ENCODE results near the gene LPP. TPM values are rescaled to one million over a fixed set of nuclear protein-coding genes. Genes with fewer than 3 reads are reported as not detected.

LPP gene
- total and polyA plus RNA-seq, 2 of the 4 experiments (the other 2 are of a cell fraction), result 16.0 to 130 TPM

GRCh38 chr3:188133219-188133618 is 20.7 kb upstream of the LPP start:
- H4K91ac ChIP-seq (ENCODE audit: insufficient read depth, low read depth, low read length), result no peak overlapping the region
- no peak overlapping the region for H3K18ac ChIP-seq (ENCODE audit: low read depth, low read length)
- ChIA-PET CTCF (no interaction called here), POLR2A (ENCODE audit: unreplicated experiment) (no interaction called here)
- no peak overlapping the region for H3K27ac ChIP-seq (ENCODE audit: insufficient read depth, low read length)
- no peak overlapping the region for H2BK5ac ChIP-seq (ENCODE audit: low read depth, low read length, poor library complexity, severe bottlenecking)
- no peak overlapping the region for H2AK9ac ChIP-seq (replicated peaks; ENCODE audit: low read depth, low read length, poor library complexity)
- no CpG with 5 or more reads among the region's 5 CpGs for WGBS, 2 experiments (ENCODE audit: extremely low coverage in 2 of 2, insufficient read length in 1 of 2)
- no peak for TF ChIP-seq MXI1 (IDR thresholded peaks at IDR 0.05; ENCODE audit: borderline replicate concordance, low read depth, low read length)
- no peak for TF ChIP-seq MAZ (IDR thresholded peaks at IDR 0.05; ENCODE audit: borderline replicate concordance, low read depth, low read length)
- TF ChIP-seq MAFK (IDR thresholded peaks at IDR 0.05; ENCODE audit: low read depth, low read length), result no peak
- TF ChIP-seq CHD1 (IDR thresholded peaks at IDR 0.05; ENCODE audit: low read depth, low read length), result no peak
- no peak for TF ChIP-seq FOS (IDR thresholded peaks at IDR 0.05; ENCODE audit: low read depth, low read length)
- no peak for TF ChIP-seq BHLHE40 (IDR thresholded peaks at IDR 0.05; ENCODE audit: low read depth, low read length)
- no peak for TF ChIP-seq CTCF (conservative IDR thresholded peaks at IDR 0.05; ENCODE audit: low read depth, low read length)
- TF ChIP-seq SMC3 (IDR thresholded peaks at IDR 0.05; ENCODE audit: low read depth, low read length), result no peak
- TF ChIP-seq USF2 (IDR thresholded peaks at IDR 0.05; ENCODE audit: low read depth, low read length), result no peak
- no peak for TF ChIP-seq RAD21 (IDR thresholded peaks at IDR 0.05; ENCODE audit: low read length)
- H3K4ac ChIP-seq (ENCODE audit: low read depth, low read length), result peak overlapping the region; percentile 27; the same call in 1 of the 2 replicates
- H2BK15ac ChIP-seq (ENCODE audit: low read depth, low read length), result no peak overlapping the region
- no peak overlapping the region for H3K23ac ChIP-seq (ENCODE audit: low read depth, low read length)
- BruUV-seq (replicated peaks), result no TSS peak
- H4K20me1 ChIP-seq (ENCODE audit: insufficient read depth, low read length), result no peaks in the 10 kb centered on the region
- dilution Hi-C loops (cut with HindIII; ENCODE audit: low sequenced_read_pairs, unreplicated experiment) (no loop called here), intact Hi-C loops (cut with micrococcal nuclease) (no loop called here), in situ Hi-C loops (cut with MboI; ENCODE audit: low sequenced_read_pairs) (no loop called here)
- peaks cover 3% of the 10 kb centered on the region for H3K9me1 ChIP-seq (ENCODE audit: insufficient read depth, low read length)
- H3K9me3 ChIP-seq (ENCODE audit: control insufficient read depth, insufficient read depth, low read length), result no peaks in the 10 kb centered on the region
- H2BK20ac ChIP-seq (ENCODE audit: low read depth, low read length), result no peak overlapping the region
- H3K56ac ChIP-seq (ENCODE audit: extremely low read depth, insufficient read depth, low read length), result no peak overlapping the region
- ATAC-seq (ENCODE audit: low read depth) (no peak), DNase-seq (peak; percentile 67)
- H3K9ac ChIP-seq (ENCODE audit: low read depth, low read length), result no peak overlapping the region
- H3K27me3 ChIP-seq (ENCODE audit: control insufficient read depth, insufficient read depth, low read length), result no peaks in the 10 kb centered on the region
- H4K8ac ChIP-seq (ENCODE audit: low read depth in 2 of 2, low read length in 2 of 2), result no peak overlapping the region
- H3K4me1 ChIP-seq (ENCODE audit: control insufficient read depth, insufficient read depth, low read length), result peaks cover 2% of the 10 kb centered on the region; the same call in 1 of the 2 replicates
- H3K14ac ChIP-seq (replicated peaks; ENCODE audit: low read depth, low read length), result no peak overlapping the region
- no peak overlapping the region for H4K5ac ChIP-seq (ENCODE audit: low read depth, low read length)
- H2AFZ ChIP-seq (replicated peaks; ENCODE audit: low read length, poor library complexity), result peak overlapping the region; percentile 33
- H2AK5ac ChIP-seq (ENCODE audit: low read depth, low read length), result no peak overlapping the region
- H3K4me2 ChIP-seq (ENCODE audit: low read depth, low read length), result no peak overlapping the region
- no peak overlapping the region for H2BK120ac ChIP-seq (ENCODE audit: low read depth, low read length)
- no peaks in the 10 kb centered on the region for H3K36me3 ChIP-seq (ENCODE audit: control insufficient read depth, insufficient read depth, low read length)
- H3K79me1 ChIP-seq (ENCODE audit: low read depth in 1 of 2, low read length in 2 of 2), result no peaks in the 10 kb centered on the region
- no peak overlapping the region for H3K4me3 ChIP-seq (ENCODE audit: insufficient read depth, low read depth, low read length)
